Esophagus mucosa (tissue), 1 donor: ENCODE results near the gene S100A11. TPM values are rescaled to one million over a fixed set of nuclear protein-coding genes. Genes with fewer than 3 reads are reported as not detected.

Source experiments
- total RNA-seq: library from RNA; stranded (reverse); gene quantifications from one replicate; pipeline ENCODE4 v1.2.4, GENCODE V29; 2023
- donor health status: DM: yes; HTN: yes; CAD: no.

Gene S100A11
- total RNA-seq, 1 donor from 2014 or later = 2,220 TPM

Other genes starting within 250 kb of the S100A11 start
- gene TDRKH, start 246.5 kb downstream of the S100A11 start, total RNA-seq = 2.2 TPM
- gene LINGO4, start 231.6 kb downstream of the S100A11 start, total RNA-seq = not detected
- 1.2 TPM for gene RORC, start 205.2 kb downstream of the S100A11 start, total RNA-seq
- gene C2CD4D, start 197.2 kb downstream of the S100A11 start, total RNA-seq = 0.24 TPM
- gene THEM5, start 183.3 kb downstream of the S100A11 start, total RNA-seq = 0.32 TPM
- 4.8 TPM for gene THEM4, start 127.5 kb downstream of the S100A11 start, total RNA-seq
- gene S100A10, start 43.1 kb downstream of the S100A11 start, total RNA-seq = 1,355 TPM
- not detected for gene TCHHL1, start 52.1 kb upstream of the S100A11 start, total RNA-seq
- gene TCHH, start 78.4 kb upstream of the S100A11 start, total RNA-seq = 0.08 TPM
- 0.08 TPM for gene RPTN, start 122.2 kb upstream of the S100A11 start, total RNA-seq
- gene HRNR, start 187.2 kb upstream of the S100A11 start, total RNA-seq = not detected